ENCODE data around the gene ARMCX1. TPM values are rescaled to one million over a fixed set of nuclear protein-coding genes. Genes with fewer than 3 reads are reported as not detected.

The ARMCX1 gene
- total RNA-seq, 2 donors from 2014 or later = 22.4 to 28.5 TPM

- WGBS, 2 experiments (ENCODE audit: insufficient coverage in 1 of 2, insufficient read length in 1 of 2) = 100% methylated on average over 3 of the region's 4 CpGs; no CpG with 5 or more reads in 1 of the 2 experiments
- Histone ChIP-seq H3K9me3 (ENCODE audit: control insufficient read depth, low read length) (no peaks in the 10 kb centered on the region), H3K36me3 (ENCODE audit: control insufficient read depth, insufficient read depth, low read length) (no peaks in the 10 kb centered on the region), H3K9ac (ENCODE audit: extremely low read depth, low read length, poor library complexity, severe bottlenecking) (no peak overlapping the region), H3K27ac (ENCODE audit: low read depth, low read length) (no peak overlapping the region), H3K4me3 (ENCODE audit: low read length) (no peak overlapping the region), H3K27me3 (ENCODE audit: control insufficient read depth, insufficient read depth, low read length, poor library complexity, severe bottlenecking) (no peaks in the 10 kb centered on the region), H3K4me1 (ENCODE audit: control insufficient read depth, insufficient read depth, low read length) (no peaks in the 10 kb centered on the region)
- Mint-ChIP-seq H3K27ac (no peak overlapping the region), H3K36me3 (ENCODE audit: low read depth) (peaks cover 23% of the 10 kb centered on the region), H3K27me3 (ENCODE audit: insufficient read depth) (no peaks in the 10 kb centered on the region), H3K4me3 (no peak overlapping the region), H3K9me3 (peaks cover 31% of the 10 kb centered on the region), H3K4me1 (no peaks in the 10 kb centered on the region)
- no peak for TF ChIP-seq CTCF (conservative IDR thresholded peaks at IDR 0.05)
- no peak for DNase-seq
Observed at GRCh38 chrX:101507986-101508385, 42.4 kb upstream of the ARMCX1 start.

- H3K9me3 ChIP-seq (ENCODE audit: control insufficient read depth, low read length) = no peaks in the 10 kb centered on the region
- Mint-ChIP-seq H3K27me3 (ENCODE audit: insufficient read depth) (no peaks in the 10 kb centered on the region), H3K9me3 (peaks cover 49% of the 10 kb centered on the region), H3K36me3 (ENCODE audit: low read depth) (peaks cover 2% of the 10 kb centered on the region), H3K4me1 (no peaks in the 10 kb centered on the region), H3K4me3 (no peak overlapping the region), H3K27ac (no peak overlapping the region)
- no peak overlapping the region for H3K27ac ChIP-seq (ENCODE audit: low read depth, low read length)
- 90% methylated on average over 2 of the region's 2 CpGs; no CpG with 5 or more reads in 1 of the 2 experiments for WGBS, 2 experiments (ENCODE audit: insufficient coverage in 1 of 2, insufficient read length in 1 of 2)
- no peaks in the 10 kb centered on the region for H3K4me1 ChIP-seq (ENCODE audit: control insufficient read depth, insufficient read depth, low read length)
- H3K4me3 ChIP-seq (ENCODE audit: low read length) = no peak overlapping the region
- H3K36me3 ChIP-seq (ENCODE audit: control insufficient read depth, insufficient read depth, low read length) = no peaks in the 10 kb centered on the region
- no peak for DNase-seq
- H3K9ac ChIP-seq (ENCODE audit: extremely low read depth, low read length, poor library complexity, severe bottlenecking) = no peak overlapping the region
- H3K27me3 ChIP-seq (ENCODE audit: control insufficient read depth, insufficient read depth, low read length, poor library complexity, severe bottlenecking) = no peaks in the 10 kb centered on the region
- TF ChIP-seq CTCF (conservative IDR thresholded peaks at IDR 0.05) = no peak
Observed at GRCh38 chrX:101530944-101531343, 19.4 kb upstream of the ARMCX1 start.

GRCh38 chrX:101539116-101539515, 11.2 kb upstream of the ARMCX1 start:
- Histone ChIP-seq H3K9me3 (ENCODE audit: control insufficient read depth, low read length) (no peaks in the 10 kb centered on the region), H3K27ac (ENCODE audit: low read depth, low read length) (no peak overlapping the region), H3K27me3 (ENCODE audit: control insufficient read depth, insufficient read depth, low read length, poor library complexity, severe bottlenecking) (no peaks in the 10 kb centered on the region), H3K4me3 (ENCODE audit: low read length) (no peak overlapping the region), H3K4me1 (ENCODE audit: control insufficient read depth, insufficient read depth, low read length) (no peaks in the 10 kb centered on the region), H3K36me3 (ENCODE audit: control insufficient read depth, insufficient read depth, low read length) (no peaks in the 10 kb centered on the region), H3K9ac (ENCODE audit: extremely low read depth, low read length, poor library complexity, severe bottlenecking) (no peak overlapping the region)
- WGBS, 2 experiments (ENCODE audit: insufficient coverage in 1 of 2, insufficient read length in 1 of 2) = 96% methylated on average over 3 to 23 of the region's 25 CpGs
- TF ChIP-seq CTCF (conservative IDR thresholded peaks at IDR 0.05) = no peak
- no peaks in the 10 kb centered on the region for H3K4me1 Mint-ChIP-seq
- H3K27me3 Mint-ChIP-seq (ENCODE audit: insufficient read depth) = no peaks in the 10 kb centered on the region
- H3K27ac Mint-ChIP-seq = no peak overlapping the region
- DNase-seq = no peak
- H3K36me3 Mint-ChIP-seq (ENCODE audit: low read depth) = peaks cover 7% of the 10 kb centered on the region
- H3K9me3 Mint-ChIP-seq = peaks cover 38% of the 10 kb centered on the region
- no peak overlapping the region for H3K4me3 Mint-ChIP-seq

Data from endodermal cell (in vitro differentiated cells).